Measurements from ENCODE around the gene JADE2. TPM values are rescaled to one million over a fixed set of nuclear protein-coding genes. Genes with fewer than 3 reads are reported as not detected.
"Not testable (repeated sequence)": the region's sequence is repeated elsewhere in the genome, so short reads cannot be mapped to it uniquely, and the experiment has no call there.

The JADE2 gene
- total RNA-seq, 2 experiments from 2014 or later = 92.5 to 93.8 TPM

DNA sequence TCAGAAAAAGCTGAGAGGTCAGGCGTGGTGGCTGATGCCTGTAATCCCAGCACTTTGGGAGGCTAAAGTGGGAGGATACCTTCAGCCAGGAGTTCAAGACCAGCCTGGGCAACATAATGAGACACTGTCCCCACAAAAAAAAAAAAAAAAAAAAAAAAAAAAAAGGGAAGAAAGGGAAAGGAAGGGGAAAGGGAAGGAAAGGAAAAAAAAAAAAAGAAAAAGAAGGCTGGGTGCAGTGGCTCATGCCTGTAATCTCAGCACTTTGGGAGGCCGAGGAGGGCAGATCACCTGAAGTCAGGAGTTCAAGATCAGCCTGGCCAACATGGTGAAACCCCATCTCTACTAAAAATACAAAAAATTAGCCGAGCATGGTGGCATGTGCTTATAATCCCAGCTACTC, 74.3 kb downstream of the JADE2 start:
- CTCF ChIA-PET = interaction anchor here (1.0 to 5.5 kb wide), 3 partner anchors 13 to 49 kb away, joined by 4 to 33 read pairs (median 4); partner anchors contain the start of gene SEC24A

GRCh38 chr5:134600600-134600999, 75.1 kb downstream of the JADE2 start:
- H3K4me1 Mint-ChIP-seq = peaks cover 26% of the 10 kb centered on the region
- H3K9me3 Mint-ChIP-seq = no peaks in the 10 kb centered on the region
- H3K36me3 Mint-ChIP-seq (ENCODE audit: low read depth) = peaks cover 26% of the 10 kb centered on the region
- ChIA-PET CTCF (interaction anchor here (1.0 to 5.5 kb wide), 2 partner anchors 13 to 15 kb away, joined by 4 to 33 read pairs; no protein-coding TSS in a partner anchor), POLR2A (no interaction called here)
- no peak for DNase-seq
- no peak overlapping the region for H3K27ac Mint-ChIP-seq
- no peaks in the 10 kb centered on the region for H3K27me3 Mint-ChIP-seq
- no peak overlapping the region for H3K4me3 Mint-ChIP-seq

More for the DNA sequence above, 74.3 kb downstream of the JADE2 start:
- H3K9me3 Mint-ChIP-seq, H3K27ac Mint-ChIP-seq, POLR2A ChIA-PET, H3K27me3 Mint-ChIP-seq, H3K4me3 Mint-ChIP-seq, DNase-seq: not testable (repeated sequence)
- peaks cover 20% of the 10 kb centered on the region for H3K36me3 Mint-ChIP-seq (ENCODE audit: low read depth)
- peaks cover 28% of the 10 kb centered on the region for H3K4me1 Mint-ChIP-seq

- Mint-ChIP-seq H3K36me3 (ENCODE audit: low read depth) (peaks cover 44% of the 10 kb centered on the region), H3K27ac (no peak overlapping the region), H3K27me3 (no peaks in the 10 kb centered on the region), H3K9me3 (no peaks in the 10 kb centered on the region), H3K4me1 (peaks cover 36% of the 10 kb centered on the region), H3K4me3 (no peak overlapping the region)
- ChIA-PET POLR2A (no interaction called here), CTCF (interaction anchor here (0.8 to 4.2 kb wide), 6 partner anchors 10 to 135 kb away, joined by 3 to 19 read pairs (median 4); partner anchors contain the start of genes CAMLG and SEC24A)
- DNase-seq = no peak
Measured at GRCh38 chr5:134603059-134603458, 77.6 kb downstream of the JADE2 start.

- H3K4me1 Mint-ChIP-seq = peaks cover 53% of the 10 kb centered on the region
- H3K27ac Mint-ChIP-seq = peak overlapping the region; percentile 86
- no peak for DNase-seq
- H3K9me3 Mint-ChIP-seq = no peaks in the 10 kb centered on the region
- CTCF ChIA-PET = interaction anchor here (0.7 to 4.2 kb wide), 2 partner anchors 17 to 274 kb away, joined by 3 to 19 read pairs; no protein-coding TSS in a partner anchor
- peaks cover 59% of the 10 kb centered on the region for H3K36me3 Mint-ChIP-seq (ENCODE audit: low read depth)
- H3K4me3 Mint-ChIP-seq = peak overlapping the region; percentile 25
- POLR2A ChIA-PET = no interaction called here
- no peaks in the 10 kb centered on the region for H3K27me3 Mint-ChIP-seq
Measured at GRCh38 chr5:134604908-134605307, 79.4 kb downstream of the JADE2 start.

- Mint-ChIP-seq H3K36me3 (ENCODE audit: low read depth) (peaks cover 71% of the 10 kb centered on the region), H3K9me3 (no peaks in the 10 kb centered on the region), H3K4me1 (peaks cover 57% of the 10 kb centered on the region), H3K27ac (peak overlapping the region; percentile 31), H3K27me3 (no peaks in the 10 kb centered on the region), H3K4me3 (no peak overlapping the region)
- DNase-seq = no peak
- POLR2A ChIA-PET = no interaction called here
- CTCF ChIA-PET = interaction anchor here (1.9 kb wide), 1 partner anchor 20 kb away, joined by 10 read pairs; no protein-coding TSS in a partner anchor
Measured at GRCh38 chr5:134606726-134607125, 81.3 kb downstream of the JADE2 start.

GRCh38 chr5:134608555-134608954, 83.1 kb downstream of the JADE2 start:
- DNase-seq = peak; percentile 36
- H3K27me3 Mint-ChIP-seq = no peaks in the 10 kb centered on the region
- H3K36me3 Mint-ChIP-seq (ENCODE audit: low read depth) = peaks cover 77% of the 10 kb centered on the region
- H3K9me3 Mint-ChIP-seq = no peaks in the 10 kb centered on the region
- peak overlapping the region; percentile 91 for H3K27ac Mint-ChIP-seq
- ChIA-PET POLR2A (interaction anchor here (0.7 kb wide), 2 partner anchors 386 to 605 kb away, joined by 3 read pairs; no protein-coding TSS in a partner anchor), CTCF (interaction anchor here (1.0 to 2.2 kb wide), 6 partner anchors 11 to 130 kb away, joined by 3 to 18 read pairs (median 4); partner anchors contain the start of gene CAMLG)
- H3K4me3 Mint-ChIP-seq = peak overlapping the region; percentile 2
- peaks cover 49% of the 10 kb centered on the region for H3K4me1 Mint-ChIP-seq

DNA sequence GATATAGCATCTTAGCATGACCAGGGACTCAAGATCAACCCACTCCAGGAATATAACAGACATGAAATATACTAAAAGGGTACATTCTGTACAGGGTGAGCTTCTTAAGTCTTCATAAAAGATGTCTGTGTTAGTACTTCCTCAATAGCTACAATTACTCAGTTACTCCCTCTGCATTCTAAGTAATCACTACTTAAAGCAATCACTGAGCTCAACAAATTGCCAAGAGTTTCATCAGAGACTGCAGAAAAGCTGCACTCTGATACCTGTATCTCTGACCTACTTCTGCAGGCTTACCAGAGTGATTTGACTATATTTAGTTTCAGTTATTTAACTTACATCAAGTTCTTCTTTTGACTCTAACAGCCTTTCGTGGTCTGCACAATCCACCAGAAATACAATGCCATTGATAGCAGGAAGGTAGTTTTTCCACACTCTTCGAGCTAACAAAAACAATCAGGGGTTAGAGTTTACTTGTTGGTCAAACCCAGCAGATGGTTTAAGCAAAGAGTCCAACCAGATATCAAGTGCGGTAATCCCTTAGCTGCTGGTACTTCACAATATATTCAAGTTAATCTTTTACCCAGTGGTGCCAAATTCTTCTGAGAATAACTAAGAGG, 83.9 kb downstream of the JADE2 start:
- ChIA-PET POLR2A (interaction anchor here (0.7 kb wide), 2 partner anchors 386 to 606 kb away, joined by 3 read pairs; no protein-coding TSS in a partner anchor), CTCF (interaction anchor here (0.5 to 2.2 kb wide), 8 partner anchors 11 to 129 kb away, joined by 3 to 18 read pairs (median 3); partner anchors contain the start of gene CAMLG)
- Mint-ChIP-seq H3K27me3 (no peaks in the 10 kb centered on the region), H3K4me3 (peak overlapping the region; percentile 2), H3K27ac (peak overlapping the region; percentile 91), H3K36me3 (ENCODE audit: low read depth) (peaks cover 75% of the 10 kb centered on the region), H3K4me1 (peaks cover 48% of the 10 kb centered on the region), H3K9me3 (no peaks in the 10 kb centered on the region)
- DNase-seq = peak; percentile 8

- ChIA-PET POLR2A (interaction anchor here (0.7 to 0.8 kb wide), 3 partner anchors 10 to 629 kb away, joined by 3 to 17 read pairs (median 12); no protein-coding TSS in a partner anchor), CTCF (interaction anchor here (0.6 to 2.2 kb wide), 9 partner anchors 14 to 791 kb away, joined by 3 to 7 read pairs (median 4); partner anchors contain the start of gene JADE2)
- Mint-ChIP-seq H3K27me3 (no peaks in the 10 kb centered on the region), H3K36me3 (ENCODE audit: low read depth) (peaks cover 66% of the 10 kb centered on the region), H3K4me3 (no peak overlapping the region), H3K4me1 (peaks cover 38% of the 10 kb centered on the region), H3K27ac (peak overlapping the region; percentile 54), H3K9me3 (no peaks in the 10 kb centered on the region)
- DNase-seq = no peak
Measured at GRCh38 chr5:134610725-134611124, 85.3 kb downstream of the JADE2 start.

GRCh38 chr5:134611515-134611914, 86.0 kb downstream of the JADE2 start:
- Mint-ChIP-seq H3K27me3 (no peaks in the 10 kb centered on the region), H3K9me3 (no peaks in the 10 kb centered on the region), H3K4me1 (peaks cover 36% of the 10 kb centered on the region), H3K36me3 (ENCODE audit: low read depth) (peaks cover 64% of the 10 kb centered on the region), H3K27ac (no peak overlapping the region), H3K4me3 (no peak overlapping the region)
- POLR2A ChIA-PET = no interaction called here
- no peak for DNase-seq
- CTCF ChIA-PET = interaction anchor here (2.2 kb wide), 1 partner anchor 25 kb away, joined by 6 read pairs; no protein-coding TSS in a partner anchor

- no peaks in the 10 kb centered on the region for H3K27me3 Mint-ChIP-seq
- ChIA-PET POLR2A (no interaction called here), CTCF (interaction anchor here (1.1 to 1.2 kb wide), 2 partner anchors 14 to 27 kb away, joined by 4 to 5 read pairs; no protein-coding TSS in a partner anchor)
- no peaks in the 10 kb centered on the region for H3K9me3 Mint-ChIP-seq
- peaks cover 14% of the 10 kb centered on the region for H3K4me1 Mint-ChIP-seq
- peaks cover 52% of the 10 kb centered on the region for H3K36me3 Mint-ChIP-seq (ENCODE audit: low read depth)
- no peak overlapping the region for H3K4me3 Mint-ChIP-seq
- no peak for DNase-seq
- H3K27ac Mint-ChIP-seq = no peak overlapping the region
Measured at GRCh38 chr5:134614450-134615085, 89.1 kb downstream of the JADE2 start.

DNA sequence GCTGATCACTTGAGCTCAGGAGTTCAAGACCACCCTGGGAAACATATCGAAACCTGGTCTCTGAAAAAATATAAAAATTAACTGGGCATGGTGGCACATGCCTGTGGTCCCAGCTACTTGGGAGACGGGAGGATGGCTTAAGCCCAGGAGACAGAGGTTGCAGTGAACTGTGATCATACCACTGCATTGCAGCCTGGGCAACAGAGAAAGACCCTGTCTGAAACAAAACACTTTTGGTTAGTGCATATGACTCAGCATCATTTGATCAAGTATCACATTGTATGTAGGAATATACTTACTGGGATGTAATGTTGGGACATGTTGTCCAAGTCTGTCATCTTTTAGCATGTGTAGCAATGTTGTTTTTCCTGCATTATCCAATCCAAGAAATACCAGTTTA, 95.2 kb downstream of the JADE2 start:
- H3K4me3 Mint-ChIP-seq = no peak overlapping the region
- peaks cover 9% of the 10 kb centered on the region for H3K4me1 Mint-ChIP-seq
- H3K36me3 Mint-ChIP-seq (ENCODE audit: low read depth) = peaks cover 47% of the 10 kb centered on the region
- no peaks in the 10 kb centered on the region for H3K9me3 Mint-ChIP-seq
- POLR2A ChIA-PET = no interaction called here
- H3K27ac Mint-ChIP-seq = no peak overlapping the region
- no peak for DNase-seq
- no peaks in the 10 kb centered on the region for H3K27me3 Mint-ChIP-seq
- CTCF ChIA-PET = interaction anchor here (0.6 to 1.7 kb wide), 5 partner anchors 12 to 581 kb away, joined by 3 to 9 read pairs (median 4); partner anchors contain the start of gene SAR1B

- no peaks in the 10 kb centered on the region for H3K27me3 Mint-ChIP-seq
- H3K4me1 Mint-ChIP-seq = peaks cover 19% of the 10 kb centered on the region
- peaks cover 33% of the 10 kb centered on the region for H3K36me3 Mint-ChIP-seq (ENCODE audit: low read depth)
- no peak overlapping the region for H3K4me3 Mint-ChIP-seq
- no peak for DNase-seq
- no peak overlapping the region for H3K27ac Mint-ChIP-seq
- CTCF ChIA-PET = interaction anchor here (1.0 to 1.4 kb wide), 2 partner anchors 17 to 38 kb away, joined by 3 read pairs; no protein-coding TSS in a partner anchor
- POLR2A ChIA-PET = no interaction called here
- H3K9me3 Mint-ChIP-seq = no peaks in the 10 kb centered on the region
Measured at GRCh38 chr5:134625559-134625958, 100.1 kb downstream of the JADE2 start.
